Osteoblast (primary cell): ENCODE results near the gene SEMA4B. TPM values are rescaled to one million over a fixed set of nuclear protein-coding genes. Genes with fewer than 3 reads are reported as not detected.

Source experiments
- DNase-seq: peaks from one replicate; pipeline ENCODE4 v3.0.0; 2011; ENCODE audit warnings: low spot score, mixed read lengths; ENCODE audit not compliant: insufficient read length; ENCODE audit errors: missing footprints
- H2AFZ ChIP-seq: 2 replicates; pipeline ENCODE4 v1.6.0; 2011; ENCODE audit warnings: mild to moderate bottlenecking, low read length
- H3K27ac ChIP-seq: 2 replicates; pipeline ENCODE4 v1.5.1; 2011; ENCODE audit warnings: mild to moderate bottlenecking, low read depth, low read length, moderate library complexity
- H3K27me3 ChIP-seq: 2 replicates; pipeline ENCODE4 v1.6.0; 2012; ENCODE audit warnings: mild to moderate bottlenecking, control low read depth, inconsistent platforms, low read length, moderate library complexity; ENCODE audit not compliant: insufficient read depth
- H3K36me3 ChIP-seq: 2 replicates; pipeline ENCODE4 v1.5.1; 2011; ENCODE audit warnings: mild to moderate bottlenecking, low read length, control low read depth, moderate library complexity; ENCODE audit not compliant: insufficient read depth
- H3K4me1 ChIP-seq: 2 replicates; pipeline ENCODE4 v1.5.1; 2011; ENCODE audit warnings: mild to moderate bottlenecking, low read length, control low read depth, moderate library complexity; ENCODE audit not compliant: insufficient read depth
- H3K4me2 ChIP-seq: 2 replicates; pipeline ENCODE4 v1.6.0; 2011; ENCODE audit warnings: mild to moderate bottlenecking, low read length; ENCODE audit not compliant: insufficient read depth
- H3K4me3 ChIP-seq: fragments of 200-600 bp; sonication (generic); 3 replicates; pipeline ENCODE4 v1.5.1; 2012; ENCODE audit warnings: mild to moderate bottlenecking, low read length, inconsistent platforms; ENCODE audit not compliant: insufficient read depth
- H3K79me2 ChIP-seq: 2 replicates; pipeline ENCODE4 v1.6.0; 2012; ENCODE audit warnings: mild to moderate bottlenecking, low read length, control low read depth, inconsistent platforms; ENCODE audit not compliant: insufficient read depth
- H3K9me3 ChIP-seq: 2 replicates; pipeline ENCODE4 v1.5.1; 2011; ENCODE audit warnings: low read depth, low read length, control low read depth
- H4K20me1 ChIP-seq: 2 replicates; pipeline ENCODE4 v1.6.0; 2012; ENCODE audit warnings: mild to moderate bottlenecking, low read length, control low read depth; ENCODE audit not compliant: insufficient read depth
- CTCF ChIP-seq: IDR thresholded peaks from 2 replicates; pipeline ENCODE4 v1.5.1; 2011; ENCODE audit warnings: mild to moderate bottlenecking, low read depth, low read length, moderate library complexity; ENCODE audit errors: extremely low read depth
- total RNA-seq: library from RNA; depleted of rRNA; stranded (reverse); fragments of >200 nt; gene quantifications from 2 replicates; pipeline ENCODE4 v1.2.3, GENCODE V29; 2012

The SEMA4B gene
- total RNA-seq, 1 donor, result 8.7 TPM

- Histone ChIP-seq H3K36me3 (no peaks in the 10 kb centered on the region), H3K4me1 (peaks cover 16% of the 10 kb centered on the region), H2AFZ (no peak overlapping the region), H4K20me1 (no peaks in the 10 kb centered on the region), H3K27me3 (no peaks in the 10 kb centered on the region), H3K9me3 (no peaks in the 10 kb centered on the region), H3K4me2 (no peak overlapping the region), H3K27ac (no peak overlapping the region), H3K4me3 (no peak overlapping the region), H3K79me2 (no peaks in the 10 kb centered on the region)
- no peak for TF ChIP-seq CTCF
- no peak for DNase-seq
Observed at GRCh38 chr15:90154246-90154645, 46.9 kb upstream of the SEMA4B start.

GRCh38 chr15:90154861-90155626 is 46.1 kb upstream of the SEMA4B start:
- peak; percentile 91 for DNase-seq
- Histone ChIP-seq H4K20me1 (no peaks in the 10 kb centered on the region), H3K27ac (peak overlapping the region; percentile 43), H3K9me3 (no peaks in the 10 kb centered on the region), H3K4me1 (peaks cover 16% of the 10 kb centered on the region), H3K4me3 (no peak overlapping the region), H2AFZ (peak overlapping the region; percentile 47), H3K79me2 (no peaks in the 10 kb centered on the region), H3K27me3 (no peaks in the 10 kb centered on the region), H3K4me2 (peak overlapping the region; percentile 14), H3K36me3 (no peaks in the 10 kb centered on the region)
- no peak for TF ChIP-seq CTCF

- H2AFZ ChIP-seq, result no peak overlapping the region
- no peaks in the 10 kb centered on the region for H3K27me3 ChIP-seq
- no peak for TF ChIP-seq CTCF
- no peaks in the 10 kb centered on the region for H3K79me2 ChIP-seq
- H3K9me3 ChIP-seq, result no peaks in the 10 kb centered on the region
- no peaks in the 10 kb centered on the region for H4K20me1 ChIP-seq
- DNase-seq, result no peak
- H3K27ac ChIP-seq, result no peak overlapping the region
- no peaks in the 10 kb centered on the region for H3K36me3 ChIP-seq
- no peak overlapping the region for H3K4me2 ChIP-seq
- H3K4me3 ChIP-seq, result no peak overlapping the region
- H3K4me1 ChIP-seq, result peaks cover 16% of the 10 kb centered on the region
Observed at GRCh38 chr15:90159213-90159612, 41.9 kb upstream of the SEMA4B start.

- H4K20me1 ChIP-seq, result no peaks in the 10 kb centered on the region
- no peak overlapping the region for H3K4me2 ChIP-seq
- H3K79me2 ChIP-seq, result no peaks in the 10 kb centered on the region
- TF ChIP-seq CTCF, result no peak
- DNase-seq, result no peak
- H3K27ac ChIP-seq, result no peak overlapping the region
- H3K4me3 ChIP-seq, result no peak overlapping the region
- no peaks in the 10 kb centered on the region for H3K36me3 ChIP-seq
- H2AFZ ChIP-seq, result no peak overlapping the region
- no peaks in the 10 kb centered on the region for H3K27me3 ChIP-seq
- no peaks in the 10 kb centered on the region for H3K9me3 ChIP-seq
- H3K4me1 ChIP-seq, result peaks cover 19% of the 10 kb centered on the region
Observed at GRCh38 chr15:90160781-90161727, 40.1 kb upstream of the SEMA4B start.
